ENCODE measurements around the gene PPFIBP2. TPM values are rescaled to one million over a fixed set of nuclear protein-coding genes. Genes with fewer than 3 reads are reported as not detected.

The PPFIBP2 gene
- polyA plus RNA-seq, 2 of the 4 experiments (the other 2 are of a cell fraction), result 13.4 to 32.5 TPM

- peak; percentile 74 to 79 for DNase-seq (ENCODE audit: low read depth in 1 of 2, low spot score in 1 of 2)
- H3K27ac ChIP-seq, result peak overlapping the region; percentile 85 to 88
- 3% methylated on average over 4 of the region's 4 CpGs for WGBS (ENCODE audit: missing lambda C conversion rate)
- ATAC-seq, result peak; percentile 75 to 83
- FAIRE-seq, result no peak
- CTCF ChIA-PET, result interaction anchor here (0.6 to 12.5 kb wide), 60 partner anchors 8 to 534 kb away, joined by 3 to 290 read pairs (median 6); partner anchors contain the start of genes CYB5R2 and PPFIBP2
- no peak overlapping the region for H3K4me3 ChIP-seq
- POLR2A ChIA-PET, result interaction anchor here (0.9 to 2.0 kb wide), 4 partner anchors 29 to 415 kb away, joined by 4 to 14 read pairs (median 6); partner anchors contain the start of gene EIF3F
- peak; percentile 98 to 99 for TF ChIP-seq RAD21 (conservative IDR thresholded peaks at IDR 0.05 in 1 of 2, IDR thresholded peaks at IDR 0.05 in 1 of 2)
- TF ChIP-seq POLR2AphosphoS2 (conservative IDR thresholded peaks at IDR 0.05; ENCODE audit: low read length), result no peak
- TF ChIP-seq MAX (IDR thresholded peaks at IDR 0.05), result peak; percentile 24; the same call in 1 of the 2 replicates
- TF ChIP-seq CTCF (IDR thresholded peaks at IDR 0.05), result peak; percentile 98
- peak; percentile 98 for TF ChIP-seq SMC3 (IDR thresholded peaks at IDR 0.05)
- TF ChIP-seq ZC3H11A (IDR thresholded peaks at IDR 0.05), result no peak
- peaks cover 56% of the 10 kb centered on the region for H3K4me1 ChIP-seq
- peak overlapping the region; percentile 75 for H3K4me2 ChIP-seq
- H3K9me3 ChIP-seq, result peaks cover 10% of the 10 kb centered on the region; the same call in 1 of the 3 replicates
These were observed 57.8 kb downstream of the PPFIBP2 start for GRCh38 chr11:7571640-7572000.

- Histone ChIP-seq H3K4me1 (peaks cover 61% of the 10 kb centered on the region), H3K4me3 (no peak overlapping the region), H3K4me2 (peak overlapping the region; percentile 75), H3K9me3 (peaks cover 10% of the 10 kb centered on the region; the same call in 1 of the 3 replicates), H3K27ac (peak overlapping the region; percentile 85 to 88)
- peak; percentile 78 to 80 for ATAC-seq
- POLR2A ChIA-PET, result interaction anchor here (0.9 to 2.0 kb wide), 3 partner anchors 28 to 85 kb away, joined by 4 to 14 read pairs (median 8); no protein-coding TSS in a partner anchor
- no peak for FAIRE-seq
- CTCF ChIA-PET, result interaction anchor here (0.6 to 12.5 kb wide), 57 partner anchors 8 to 534 kb away, joined by 3 to 290 read pairs (median 7); partner anchors contain the start of genes CYB5R2 and PPFIBP2
- TF ChIP-seq MAX (IDR thresholded peaks at IDR 0.05) (0 out of 2 replicates have a peak, but pooled peaks have one; percentile 26), SREBF2 (IDR thresholded peaks at IDR 0.05) (no peak), RAD21 (conservative IDR thresholded peaks at IDR 0.05 in 1 of 2, IDR thresholded peaks at IDR 0.05 in 1 of 2) (peak; percentile 8 to 30; a peak in 3 of 5 replicates), CBX8 (IDR thresholded peaks at IDR 0.05) (no peak), HDAC2 (IDR thresholded peaks at IDR 0.05) (no peak), CTCF (IDR thresholded peaks at IDR 0.05) (no peak; the same call in 2 of the 3 replicates), TFCP2L1 (CRISPR knock-in tag; IDR thresholded peaks at IDR 0.05) (no peak), CBX2 (IDR thresholded peaks at IDR 0.05; ENCODE audit: borderline replicate concordance, low read depth) (no peak), CEBPB (IDR thresholded peaks at IDR 0.05) (peak in 1 of 2 experiments; percentile 52; a peak in 1 of 4 replicates), ZC3H11A (IDR thresholded peaks at IDR 0.05) (no peak), MAFK (IDR thresholded peaks at IDR 0.05; ENCODE audit: partially characterized antibody) (peak; percentile 13), NFE2L2 (conservative IDR thresholded peaks at IDR 0.05; ENCODE audit: low read length) (no peak), E2F6 (IDR thresholded peaks at IDR 0.05; ENCODE audit: borderline replicate concordance, low read depth) (no peak), JUN (IDR thresholded peaks at IDR 0.05) (peak in 1 of 2 experiments; percentile 54; a peak in 1 of 5 replicates), GATA3 (IDR thresholded peaks at IDR 0.05; ENCODE audit: borderline replicate concordance) (peak; percentile 57; the same call in 1 of the 2 replicates), SMC3 (IDR thresholded peaks at IDR 0.05) (peak; percentile 43; the same call in 1 of the 3 replicates), HMGXB4 (CRISPR knock-in tag; IDR thresholded peaks at IDR 0.05; ENCODE audit: borderline replicate concordance) (no peak), CHD2 (IDR thresholded peaks at IDR 0.05; ENCODE audit: low read length, partially characterized antibody) (no peak), USF2 (IDR thresholded peaks at IDR 0.05) (no peak), FOSL2 (IDR thresholded peaks at IDR 0.05) (no peak), FOSL2 (CRISPR knock-in tag; IDR thresholded peaks at IDR 0.05) (no peak; the same call in 1 of the 2 replicates), ESRRA (IDR thresholded peaks at IDR 0.05; ENCODE audit: borderline replicate concordance, low read length) (no peak)
- WGBS (ENCODE audit: missing lambda C conversion rate), result 3% methylated on average over 4 of the region's 4 CpGs
- DNase-seq (ENCODE audit: low read depth in 1 of 2, low spot score in 1 of 2), result peak; percentile 23 to 84
These were observed 58.4 kb downstream of the PPFIBP2 start for GRCh38 chr11:7572001-7572712.

Measured in A549 (cell line).